Nephron progenitor cell (in vitro differentiated cells): ENCODE results near the gene CEMIP.

ENCODE experiments used
- DNase-seq: peaks from one replicate; pipeline ENCODE4 v3.0.0; 2021
- H3K27ac Mint-ChIP-seq: 2 replicates; pipeline ENCODE4 v1.8.0; 2021; ENCODE audit warnings: mild to moderate bottlenecking, moderate library complexity, mixed read lengths
- H3K27me3 Mint-ChIP-seq: 2 replicates; pipeline ENCODE4 v1.8.0; 2021; ENCODE audit warnings: mild to moderate bottlenecking, low read depth, mixed read lengths; ENCODE audit not compliant: poor library complexity
- H3K36me3 Mint-ChIP-seq: 2 replicates; pipeline ENCODE4 v1.8.0; 2021; ENCODE audit warnings: low read depth, mixed read lengths
- H3K4me1 Mint-ChIP-seq: 2 replicates; pipeline ENCODE4 v1.8.0; 2021; ENCODE audit warnings: mixed read lengths
- H3K4me3 Mint-ChIP-seq: 2 replicates; pipeline ENCODE4 v1.8.0; 2021; ENCODE audit warnings: mild to moderate bottlenecking, moderate library complexity, mixed read lengths
- H3K9me3 Mint-ChIP-seq: 2 replicates; pipeline ENCODE4 v1.8.0; 2021; ENCODE audit warnings: mild to moderate bottlenecking, moderate library complexity, mixed read lengths
- TF ChIP-seq, protein P1 (sequence below): fragments of 200-600 bp; sonication (generic); IDR thresholded peaks from 2 replicates; pipeline ENCODE4 v1.5.0; 2021; ENCODE audit warnings: antibody characterized with exemption

Gene CEMIP

GRCh38 chr15:80733460-80733859 lies 45.7 kb upstream of the CEMIP start:
- no peaks in the 10 kb centered on the region for H3K27me3 Mint-ChIP-seq
- TF ChIP-seq, protein P1, sequence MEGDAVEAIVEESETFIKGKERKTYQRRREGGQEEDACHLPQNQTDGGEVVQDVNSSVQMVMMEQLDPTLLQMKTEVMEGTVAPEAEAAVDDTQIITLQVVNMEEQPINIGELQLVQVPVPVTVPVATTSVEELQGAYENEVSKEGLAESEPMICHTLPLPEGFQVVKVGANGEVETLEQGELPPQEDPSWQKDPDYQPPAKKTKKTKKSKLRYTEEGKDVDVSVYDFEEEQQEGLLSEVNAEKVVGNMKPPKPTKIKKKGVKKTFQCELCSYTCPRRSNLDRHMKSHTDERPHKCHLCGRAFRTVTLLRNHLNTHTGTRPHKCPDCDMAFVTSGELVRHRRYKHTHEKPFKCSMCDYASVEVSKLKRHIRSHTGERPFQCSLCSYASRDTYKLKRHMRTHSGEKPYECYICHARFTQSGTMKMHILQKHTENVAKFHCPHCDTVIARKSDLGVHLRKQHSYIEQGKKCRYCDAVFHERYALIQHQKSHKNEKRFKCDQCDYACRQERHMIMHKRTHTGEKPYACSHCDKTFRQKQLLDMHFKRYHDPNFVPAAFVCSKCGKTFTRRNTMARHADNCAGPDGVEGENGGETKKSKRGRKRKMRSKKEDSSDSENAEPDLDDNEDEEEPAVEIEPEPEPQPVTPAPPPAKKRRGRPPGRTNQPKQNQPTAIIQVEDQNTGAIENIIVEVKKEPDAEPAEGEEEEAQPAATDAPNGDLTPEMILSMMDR: no peak
- no peak overlapping the region for H3K4me3 Mint-ChIP-seq
- peaks cover 12% of the 10 kb centered on the region for H3K36me3 Mint-ChIP-seq
- DNase-seq: no peak
- peaks cover 12% of the 10 kb centered on the region for H3K9me3 Mint-ChIP-seq
- H3K4me1 Mint-ChIP-seq: peaks cover 68% of the 10 kb centered on the region
- H3K27ac Mint-ChIP-seq: no peak overlapping the region

GRCh38 chr15:80735344-80735743 lies 43.8 kb upstream of the CEMIP start:
- peaks cover 28% of the 10 kb centered on the region for H3K36me3 Mint-ChIP-seq
- peaks cover 4% of the 10 kb centered on the region for H3K27me3 Mint-ChIP-seq
- H3K9me3 Mint-ChIP-seq: peaks cover 30% of the 10 kb centered on the region
- peak overlapping the region; percentile 81 for H3K27ac Mint-ChIP-seq
- TF ChIP-seq, protein P1: no peak
- H3K4me1 Mint-ChIP-seq: peaks cover 66% of the 10 kb centered on the region
- peak overlapping the region; percentile 19 for H3K4me3 Mint-ChIP-seq
- DNase-seq: peak; percentile 14

- Mint-ChIP-seq H3K27ac (peak overlapping the region; percentile 65), H3K4me3 (peak overlapping the region; percentile 55), H3K9me3 (peaks cover 30% of the 10 kb centered on the region), H3K27me3 (peaks cover 4% of the 10 kb centered on the region), H3K4me1 (peaks cover 60% of the 10 kb centered on the region), H3K36me3 (peaks cover 30% of the 10 kb centered on the region)
- DNase-seq: peak; percentile 11
- TF ChIP-seq, protein P1: no peak
Measured at GRCh38 chr15:80736560-80736959, 42.6 kb upstream of the CEMIP start.

- DNase-seq: no peak
- H3K36me3 Mint-ChIP-seq: peaks cover 32% of the 10 kb centered on the region
- TF ChIP-seq, protein P1: no peak
- H3K27me3 Mint-ChIP-seq: peaks cover 4% of the 10 kb centered on the region
- H3K9me3 Mint-ChIP-seq: peaks cover 30% of the 10 kb centered on the region
- no peak overlapping the region for H3K27ac Mint-ChIP-seq
- H3K4me1 Mint-ChIP-seq: peaks cover 55% of the 10 kb centered on the region
- H3K4me3 Mint-ChIP-seq: no peak overlapping the region
Measured at GRCh38 chr15:80739919-80740318, 39.3 kb upstream of the CEMIP start.

DNA sequence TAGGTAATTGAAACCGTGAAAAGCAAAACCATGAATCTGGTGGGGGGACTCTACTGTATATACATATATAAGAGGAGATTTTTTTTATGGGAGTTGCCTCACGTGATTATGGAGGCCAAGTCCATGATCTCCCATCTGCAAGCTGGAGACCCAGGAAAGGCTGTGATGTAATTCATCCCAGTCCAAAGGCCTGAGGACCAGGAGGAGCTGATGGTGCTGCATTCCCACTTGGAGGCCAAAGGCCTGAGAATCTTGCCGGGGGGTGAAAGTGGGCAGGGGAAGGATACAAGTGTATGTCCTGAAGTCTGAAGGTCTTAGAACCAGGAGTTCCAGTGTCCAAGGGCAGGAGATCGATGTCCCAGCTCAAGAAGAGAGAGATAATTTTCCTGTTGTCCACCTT lies 37.1 kb upstream of the CEMIP start:
- Mint-ChIP-seq H3K4me1 (peaks cover 54% of the 10 kb centered on the region), H3K9me3 (peaks cover 40% of the 10 kb centered on the region)

More for the DNA sequence above, 37.1 kb upstream of the CEMIP start:
- DNase-seq: no peak
- Mint-ChIP-seq H3K27me3 (peaks cover 4% of the 10 kb centered on the region), H3K27ac (no peak overlapping the region), H3K36me3 (peaks cover 43% of the 10 kb centered on the region), H3K4me3 (no peak overlapping the region)
- TF ChIP-seq, protein P1: no peak
